Fibroblast of skin of left biceps (primary cell): ENCODE data around the gene PITX1.

Experiments
- DNase-seq, 2 experiments: peaks; one replicate each; pipeline ENCODE4 v3.0.0-alpha.2; 2013; ENCODE audit warnings: low read depth in 2 of 2

Gene PITX1

GRCh38 chr5:135041726-135042125, 7.7 kb upstream of the PITX1 start:
- DNase-seq, result no peak

- no peak for DNase-seq
These were observed 7.1 kb upstream of the PITX1 start for GRCh38 chr5:135041145-135041587.

GRCh38 chr5:135040333-135041144, 6.5 kb upstream of the PITX1 start:
- DNase-seq, result no peak

- no peak for DNase-seq
These were observed 6.0 kb upstream of the PITX1 start for GRCh38 chr5:135040034-135040332.

GRCh38 chr5:135039271-135040033, 5.4 kb upstream of the PITX1 start:
- DNase-seq, result no peak

- DNase-seq, result no peak
These were observed 4.8 kb upstream of the PITX1 start for GRCh38 chr5:135038813-135039270.

- no peak for DNase-seq
These were observed 4.3 kb upstream of the PITX1 start for GRCh38 chr5:135038205-135038812.

GRCh38 chr5:135037519-135038204, 3.6 kb upstream of the PITX1 start:
- no peak for DNase-seq

GRCh38 chr5:135036405-135036804, 2.4 kb upstream of the PITX1 start:
- no peak for DNase-seq

GRCh38 chr5:135035678-135036030, 1.6 kb upstream of the PITX1 start:
- DNase-seq, result no peak

GRCh38 chr5:135034963-135035677, 1.1 kb upstream of the PITX1 start:
- DNase-seq, result no peak

- DNase-seq, result no peak
These were observed 371 bp upstream of the PITX1 start for GRCh38 chr5:135034236-135034962.

- no peak for DNase-seq
These were observed 798 bp downstream of the PITX1 start for GRCh38 chr5:135032999-135033861.

GRCh38 chr5:135032695-135032998, 1.4 kb downstream of the PITX1 start:
- no peak for DNase-seq

GRCh38 chr5:135031813-135032694, 2.0 kb downstream of the PITX1 start:
- DNase-seq, result no peak

GRCh38 chr5:135030956-135031812, 2.8 kb downstream of the PITX1 start:
- no peak for DNase-seq

- no peak for DNase-seq
These were observed 3.7 kb downstream of the PITX1 start for GRCh38 chr5:135030123-135030955.
